Measurements from ENCODE around the gene FOXB1. TPM values are rescaled to one million over a fixed set of nuclear protein-coding genes. Genes with fewer than 3 reads are reported as not detected.

The FOXB1 gene
- not detected for total RNA-seq
- long read RNA-seq, result 0 reads

- DNase-seq (no peak), ATAC-seq (peak in 1 of 2 donors; percentile 11)
- H3K27ac ChIP-seq, result no peak within 1 kb of the TSS
- no peak for TF ChIP-seq CTCF (IDR thresholded peaks at IDR 0.05)
- H3K9me3 ChIP-seq, result no peaks in the 10 kb centered on the region
- intact Hi-C loops (cut with DNase I), result no loop called here
- peak within 1 kb of the TSS; percentile 58 for H3K4me3 ChIP-seq
- H3K27me3 ChIP-seq (ENCODE audit: low read depth), result peaks cover 99% of the 10 kb centered on the region
- no peaks in the 10 kb centered on the region for H3K36me3 ChIP-seq
- H3K4me1 ChIP-seq, result peaks cover 28% of the 10 kb centered on the region
These were observed at the start of gene FOXB1 for GRCh38 chr15:60004009-60004845. TSS of gene FOXB1 (plus strand) at chr15:60004311. CDS start at chr15:60004964, 653 bp downstream.

- Histone ChIP-seq H3K4me1 (no peaks in the 10 kb centered on the region), H3K27ac (no peak overlapping the region), H3K36me3 (no peaks in the 10 kb centered on the region), H3K4me3 (no peak overlapping the region), H3K9me3 (peaks cover 31% of the 10 kb centered on the region), H3K27me3 (ENCODE audit: low read depth) (peaks cover under 1% of the 10 kb centered on the region)
- intact Hi-C loops (cut with DNase I), result no loop called here
- no peak for TF ChIP-seq CTCF (IDR thresholded peaks at IDR 0.05)
- ATAC-seq (no peak), DNase-seq (no peak)
These were observed 45.8 kb upstream of the FOXB1 start for GRCh38 chr15:59958288-59958687.

- Histone ChIP-seq H3K27ac (no peak overlapping the region), H3K4me1 (no peaks in the 10 kb centered on the region), H3K27me3 (ENCODE audit: low read depth) (no peaks in the 10 kb centered on the region), H3K4me3 (no peak overlapping the region), H3K36me3 (no peaks in the 10 kb centered on the region), H3K9me3 (peaks cover 31% of the 10 kb centered on the region)
- TF ChIP-seq CTCF (IDR thresholded peaks at IDR 0.05), result no peak
- ATAC-seq (no peak), DNase-seq (no peak)
- intact Hi-C loops (cut with DNase I), result no loop called here
These were observed 43.8 kb upstream of the FOXB1 start for GRCh38 chr15:59960318-59960717.

- H3K36me3 ChIP-seq, result no peaks in the 10 kb centered on the region
- no peaks in the 10 kb centered on the region for H3K4me1 ChIP-seq
- no peak for DNase-seq
- no peak overlapping the region for H3K27ac ChIP-seq
- H3K27me3 ChIP-seq (ENCODE audit: low read depth), result no peaks in the 10 kb centered on the region
- H3K9me3 ChIP-seq, result peaks cover 29% of the 10 kb centered on the region
- H3K4me3 ChIP-seq, result no peak overlapping the region
- TF ChIP-seq CTCF (IDR thresholded peaks at IDR 0.05), result no peak
- intact Hi-C loops (cut with DNase I), result no loop called here
- ATAC-seq, result no peak
These were observed 40.8 kb upstream of the FOXB1 start for GRCh38 chr15:59963322-59963721.

- no peaks in the 10 kb centered on the region for H3K36me3 ChIP-seq
- H3K27ac ChIP-seq, result no peak overlapping the region
- no peak for DNase-seq
- no peak for TF ChIP-seq CTCF (IDR thresholded peaks at IDR 0.05)
- no peaks in the 10 kb centered on the region for H3K27me3 ChIP-seq (ENCODE audit: low read depth)
- ATAC-seq, result no peak
- H3K4me3 ChIP-seq, result no peak overlapping the region
- no peaks in the 10 kb centered on the region for H3K4me1 ChIP-seq
- H3K9me3 ChIP-seq, result peaks cover 24% of the 10 kb centered on the region
- intact Hi-C loops (cut with DNase I), result no loop called here
These were observed 40.2 kb upstream of the FOXB1 start for GRCh38 chr15:59963925-59964324.

Data from lower lobe of right lung (tissue), 2 donors.